ENCODE results near the gene GRID1. TPM values are rescaled to one million over a fixed set of nuclear protein-coding genes. Genes with fewer than 3 reads are reported as not detected.

Gene GRID1
- polyA plus RNA-seq, 1 donor (not counting 4 experiments of a cell fraction or from before 2014, with no cell fraction given) = 0.01 TPM

DNA sequence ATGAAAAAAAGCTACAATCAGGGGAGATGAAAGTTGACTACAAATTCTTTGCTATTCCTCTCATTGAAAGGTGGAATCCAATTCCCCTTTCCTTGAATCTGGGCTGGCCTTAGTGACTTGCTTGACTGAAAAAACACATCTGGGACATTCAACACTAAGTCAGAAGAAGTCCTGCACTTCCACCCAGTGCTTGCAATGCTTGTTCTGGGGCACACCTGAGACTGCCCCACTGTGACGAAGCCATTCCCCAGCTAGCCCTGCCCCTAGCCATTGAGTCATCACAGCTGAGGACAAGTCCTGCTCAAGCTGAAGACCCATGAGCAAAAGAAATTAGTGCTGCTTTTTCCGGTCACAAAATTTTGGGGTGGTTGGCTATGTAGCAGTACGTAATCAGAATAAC, 19.2 kb upstream of the GRID1 start:
- H3K79me2 ChIP-seq (ENCODE audit: control insufficient read depth, insufficient read depth, low read length) = no peaks in the 10 kb centered on the region
- dilution Hi-C loops (cut with MboI; ENCODE audit: extremely low pct_ligation_motif_present, low sequenced_read_pairs) = loop anchor here (10.0 kb wide), 1 partner anchor 851 kb away; no protein-coding TSS in a partner anchor
- H3K4me2 ChIP-seq (ENCODE audit: control insufficient read depth, extremely low read depth, insufficient read depth, low read depth, low read length) = no peak overlapping the region
- no peak for DNase-seq (ENCODE audit: low read depth, low spot score)
- no peak overlapping the region for H2AFZ ChIP-seq (ENCODE audit: control insufficient read depth, low read length)
- no peaks in the 10 kb centered on the region for H3K4me1 ChIP-seq (ENCODE audit: control insufficient read depth, extremely low read depth, insufficient read depth, low read length)
- peaks cover 16% of the 10 kb centered on the region for H3K27me3 ChIP-seq (ENCODE audit: control insufficient read depth, extremely low read depth, insufficient read depth, low read length)
- no peaks in the 10 kb centered on the region for H4K20me1 ChIP-seq (ENCODE audit: control insufficient read depth, extremely low read depth, insufficient read depth, low read length)
- no peak overlapping the region for H3K4me3 ChIP-seq (ENCODE audit: control insufficient read depth in 2 of 3, extremely low read depth in 1 of 3, insufficient read depth in 2 of 3, low read depth in 1 of 3, low read length in 3 of 3)
- TF ChIP-seq EZH2 (IDR thresholded peaks at IDR 0.05; ENCODE audit: low read length) (no peak), CTCF (optimal IDR thresholded peaks at IDR 0.05 in 1 of 3, IDR thresholded peaks at IDR 0.05 in 1 of 3, conservative IDR thresholded peaks at IDR 0.05 in 1 of 3; ENCODE audit: extremely low read depth in 1 of 3, insufficient read depth in 2 of 3, low read length in 3 of 3) (no peak)
- H3K27ac ChIP-seq (ENCODE audit: control insufficient read depth, insufficient read depth, low read length) = no peak overlapping the region
- no peak overlapping the region for H3K9ac ChIP-seq (ENCODE audit: control insufficient read depth, extremely low read depth, insufficient read depth, low read length)
- no peak for FAIRE-seq
- no peaks in the 10 kb centered on the region for H3K36me3 ChIP-seq (ENCODE audit: control insufficient read depth in 2 of 2, extremely low read depth in 1 of 2, insufficient read depth in 2 of 2, low read length in 2 of 2)
- H3K9me3 ChIP-seq (ENCODE audit: control insufficient read depth, low read depth, low read length) = no peaks in the 10 kb centered on the region
- no peaks in the 10 kb centered on the region for H3K9me1 ChIP-seq (ENCODE audit: control insufficient read depth, extremely low read depth, insufficient read depth, low read length)

- TF ChIP-seq CTCF (optimal IDR thresholded peaks at IDR 0.05 in 1 of 3, IDR thresholded peaks at IDR 0.05 in 1 of 3, conservative IDR thresholded peaks at IDR 0.05 in 1 of 3; ENCODE audit: extremely low read depth in 1 of 3, insufficient read depth in 2 of 3, low read length in 3 of 3) (no peak), EZH2 (IDR thresholded peaks at IDR 0.05; ENCODE audit: low read length) (no peak)
- H3K9me1 ChIP-seq (ENCODE audit: control insufficient read depth, extremely low read depth, insufficient read depth, low read length) = no peaks in the 10 kb centered on the region
- H3K4me1 ChIP-seq (ENCODE audit: control insufficient read depth, extremely low read depth, insufficient read depth, low read length) = no peaks in the 10 kb centered on the region
- H3K36me3 ChIP-seq (ENCODE audit: control insufficient read depth in 2 of 2, extremely low read depth in 1 of 2, insufficient read depth in 2 of 2, low read length in 2 of 2) = no peaks in the 10 kb centered on the region
- no peak overlapping the region for H3K27ac ChIP-seq (ENCODE audit: control insufficient read depth, insufficient read depth, low read length)
- H2AFZ ChIP-seq (ENCODE audit: control insufficient read depth, low read length) = no peak overlapping the region
- peaks cover 6% of the 10 kb centered on the region for H3K27me3 ChIP-seq (ENCODE audit: control insufficient read depth, extremely low read depth, insufficient read depth, low read length)
- no peaks in the 10 kb centered on the region for H4K20me1 ChIP-seq (ENCODE audit: control insufficient read depth, extremely low read depth, insufficient read depth, low read length)
- no peaks in the 10 kb centered on the region for H3K9me3 ChIP-seq (ENCODE audit: control insufficient read depth, low read depth, low read length)
- H3K4me2 ChIP-seq (ENCODE audit: control insufficient read depth, extremely low read depth, insufficient read depth, low read depth, low read length) = no peak overlapping the region
- FAIRE-seq (no peak), DNase-seq (ENCODE audit: low read depth, low spot score) (no peak)
- no peak overlapping the region for H3K4me3 ChIP-seq (ENCODE audit: control insufficient read depth in 2 of 3, extremely low read depth in 1 of 3, insufficient read depth in 2 of 3, low read depth in 1 of 3, low read length in 3 of 3)
- no peak overlapping the region for H3K9ac ChIP-seq (ENCODE audit: control insufficient read depth, extremely low read depth, insufficient read depth, low read length)
- no peaks in the 10 kb centered on the region for H3K79me2 ChIP-seq (ENCODE audit: control insufficient read depth, insufficient read depth, low read length)
- dilution Hi-C loops (cut with MboI; ENCODE audit: extremely low pct_ligation_motif_present, low sequenced_read_pairs) = no loop called here
Measured at GRCh38 chr10:86377797-86378146, 11.2 kb upstream of the GRID1 start.
